Effector CD4-positive, alpha-beta T cell (primary cell): ENCODE data around the gene DRAM1.
"Not testable (repeated sequence)": the region's sequence is repeated elsewhere in the genome, so short reads cannot be mapped to it uniquely, and the experiment has no call there.

ENCODE experiments used
- DNase-seq: peaks from one replicate; pipeline ENCODE4 v3.0.0-alpha.2; 2020

DRAM1 gene

GRCh38 chr12:101859664-101860607 lies 17.4 kb upstream of the DRAM1 start:
- DNase-seq, result no peak

- DNase-seq, result not testable (repeated sequence)
These were observed 15.7 kb upstream of the DRAM1 start for GRCh38 chr12:101861688-101862087.

GRCh38 chr12:101862245-101862644 lies 15.1 kb upstream of the DRAM1 start:
- DNase-seq, result no peak

GRCh38 chr12:101863981-101864380 lies 13.4 kb upstream of the DRAM1 start:
- no peak for DNase-seq

- no peak for DNase-seq
These were observed 10.6 kb upstream of the DRAM1 start for GRCh38 chr12:101866615-101867373.

GRCh38 chr12:101867619-101868018 lies 9.8 kb upstream of the DRAM1 start:
- DNase-seq, result not testable (repeated sequence)

- DNase-seq, result no peak
These were observed 6.5 kb upstream of the DRAM1 start for GRCh38 chr12:101870925-101871324.

GRCh38 chr12:101875162-101875561 lies 2.2 kb upstream of the DRAM1 start:
- no peak for DNase-seq

- DNase-seq, result no peak
These were observed 989 bp upstream of the DRAM1 start for GRCh38 chr12:101876322-101876860.

GRCh38 chr12:101877806-101878242 lies 444 bp downstream of the DRAM1 start:
- no peak for DNase-seq

- no peak for DNase-seq
These were observed 952 bp downstream of the DRAM1 start for GRCh38 chr12:101878243-101878821.

- no peak for DNase-seq
These were observed 3.4 kb downstream of the DRAM1 start for GRCh38 chr12:101880769-101881168.

- DNase-seq, result no peak
These were observed 3.8 kb downstream of the DRAM1 start for GRCh38 chr12:101881228-101881627.

- no peak for DNase-seq
These were observed 6.8 kb downstream of the DRAM1 start for GRCh38 chr12:101884174-101884573.

- not testable (repeated sequence) for DNase-seq
These were observed 7.5 kb downstream of the DRAM1 start for GRCh38 chr12:101884781-101885340.

- no peak for DNase-seq
These were observed 8.7 kb downstream of the DRAM1 start for GRCh38 chr12:101885912-101886561.

GRCh38 chr12:101889211-101889752 lies 11.9 kb downstream of the DRAM1 start:
- DNase-seq, result no peak

- no peak for DNase-seq
These were observed 14.1 kb downstream of the DRAM1 start for GRCh38 chr12:101891462-101891971.

GRCh38 chr12:101892794-101893193 lies 15.4 kb downstream of the DRAM1 start:
- DNase-seq, result no peak

GRCh38 chr12:101901777-101902176 lies 24.4 kb downstream of the DRAM1 start:
- DNase-seq, result no peak

- no peak for DNase-seq
These were observed 25.3 kb downstream of the DRAM1 start for GRCh38 chr12:101902641-101903040.

- DNase-seq, result no peak
These were observed 28.8 kb downstream of the DRAM1 start for GRCh38 chr12:101906226-101906625.
